Mucosa of stomach (tissue), 1 donor: ENCODE data around the gene TMEM59L.

ENCODE experiments used
- H3K27me3 ChIP-seq: one replicate; pipeline ENCODE4 v1.7.0; 2013; ENCODE audit warnings: mild to moderate bottlenecking, low read length; ENCODE audit not compliant: control insufficient read depth, insufficient read depth
- H3K36me3 ChIP-seq: one replicate; pipeline ENCODE4 v1.7.0; 2013; ENCODE audit warnings: low read length; ENCODE audit not compliant: control insufficient read depth, insufficient read depth
- H3K4me1 ChIP-seq: one replicate; pipeline ENCODE4 v1.7.0; 2013; ENCODE audit warnings: mild to moderate bottlenecking, low read length; ENCODE audit not compliant: control insufficient read depth, insufficient read depth
- H3K4me3 ChIP-seq: one replicate; pipeline ENCODE4 v1.7.0; 2013; ENCODE audit warnings: low read length
- H3K9ac ChIP-seq: one replicate; pipeline ENCODE4 v1.7.0; 2013; ENCODE audit warnings: mild to moderate bottlenecking, low read length, moderate library complexity
- H3K9me3 ChIP-seq: one replicate; pipeline ENCODE4 v1.7.0; 2013; ENCODE audit warnings: mild to moderate bottlenecking, low read length, moderate library complexity; ENCODE audit not compliant: control insufficient read depth
- donor health status: Pancreatic carcinoma.

Gene TMEM59L

DNA sequence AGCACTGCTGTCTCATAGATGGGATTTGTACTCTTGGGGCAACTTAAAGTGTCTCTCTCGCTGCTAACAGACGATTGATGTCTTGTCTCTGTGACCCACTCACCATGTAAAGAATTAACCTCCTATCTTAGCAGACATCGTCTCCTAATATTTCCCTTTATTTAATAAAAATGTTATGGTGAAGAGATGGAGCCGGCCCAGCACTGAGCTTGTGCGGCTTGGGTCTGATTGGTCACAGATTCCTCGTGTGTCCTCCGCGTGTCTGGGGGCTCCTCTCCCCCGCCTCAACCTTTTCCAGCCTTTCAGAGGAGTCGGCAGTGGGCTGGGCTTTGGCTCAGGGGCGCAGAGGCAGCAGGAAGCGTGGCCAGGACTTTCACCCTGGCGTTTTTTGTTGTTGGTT lies 57.6 kb downstream of the TMEM59L start:
- Histone ChIP-seq H3K9me3 (no peaks in the 10 kb centered on the region), H3K9ac (no peak overlapping the region), H3K36me3 (peaks cover 3% of the 10 kb centered on the region), H3K4me1 (peaks cover 5% of the 10 kb centered on the region), H3K27me3 (no peaks in the 10 kb centered on the region), H3K4me3 (no peak overlapping the region)
